ENCODE data around the gene MAMDC4.
"Not testable (repeated sequence)": the region's sequence is repeated elsewhere in the genome, so short reads cannot be mapped to it uniquely, and the experiment has no call there.

DNA sequence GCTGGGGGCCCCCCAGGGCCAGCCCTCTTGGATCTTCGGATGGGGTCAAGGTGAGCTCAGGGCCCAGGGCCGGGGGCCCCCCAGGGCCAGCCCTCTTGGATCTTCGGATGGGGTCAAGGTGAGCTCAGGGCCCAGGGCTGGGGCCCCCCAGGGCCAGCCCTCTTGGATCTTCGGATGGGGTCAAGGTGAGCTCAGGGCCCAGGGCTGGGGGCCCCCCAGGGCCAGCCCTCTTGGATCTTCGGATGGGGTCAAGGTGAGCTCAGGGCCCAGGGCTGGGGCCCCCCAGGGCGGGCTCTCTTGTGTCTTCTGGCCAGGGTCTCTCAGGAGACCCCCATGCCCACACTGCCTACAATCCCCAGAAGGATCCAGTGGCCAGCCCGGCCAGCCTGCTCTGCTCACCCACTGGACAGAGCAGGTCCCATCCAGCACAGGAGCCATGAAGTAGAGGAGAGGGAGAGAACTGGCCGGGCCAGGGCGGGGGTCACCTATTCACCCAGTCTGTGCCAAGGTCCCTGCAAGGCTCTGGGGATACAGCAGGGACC lies 49.1 kb upstream of the MAMDC4 start:
- not testable (repeated sequence) for TF ChIP-seq POLR2AphosphoS5, POLR2A (IDR thresholded peaks at IDR 0.05)

Measured in prostate gland (tissue), 1 donor.